SHP77 (cell line): ENCODE results near the gene KCND3.

Experiments
- DNase-seq, 2 experiments: peaks; one replicate each; lab custom pipeline; 2025; lab: John Stamatoyannopoulos, UW

Gene KCND3

DNA sequence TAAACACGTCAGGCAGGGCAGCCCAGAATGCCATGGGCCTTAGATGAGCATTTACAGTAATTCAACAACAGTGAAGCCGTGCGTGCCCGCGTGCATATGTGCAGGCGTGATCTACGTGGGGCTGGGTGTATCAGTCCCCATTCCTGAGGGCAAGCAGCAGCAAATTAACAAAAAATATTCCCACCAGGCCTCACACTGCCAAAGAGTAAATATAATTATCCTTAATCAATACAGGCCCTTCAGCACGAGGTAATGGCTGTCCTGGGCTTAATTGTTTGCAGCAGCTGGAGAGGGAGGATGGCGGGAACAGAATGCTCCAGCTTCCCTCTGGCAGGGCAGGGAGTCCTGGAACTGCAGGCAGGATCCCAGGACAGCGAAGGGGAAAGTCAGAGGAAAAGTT lies 142.0 kb downstream of the KCND3 start:
- no peak for DNase-seq

GRCh38 chr1:111846842-111847241 lies 142.6 kb downstream of the KCND3 start:
- DNase-seq: no peak

- DNase-seq: no peak
Observed at GRCh38 chr1:111843177-111843576, 146.3 kb downstream of the KCND3 start.

DNA sequence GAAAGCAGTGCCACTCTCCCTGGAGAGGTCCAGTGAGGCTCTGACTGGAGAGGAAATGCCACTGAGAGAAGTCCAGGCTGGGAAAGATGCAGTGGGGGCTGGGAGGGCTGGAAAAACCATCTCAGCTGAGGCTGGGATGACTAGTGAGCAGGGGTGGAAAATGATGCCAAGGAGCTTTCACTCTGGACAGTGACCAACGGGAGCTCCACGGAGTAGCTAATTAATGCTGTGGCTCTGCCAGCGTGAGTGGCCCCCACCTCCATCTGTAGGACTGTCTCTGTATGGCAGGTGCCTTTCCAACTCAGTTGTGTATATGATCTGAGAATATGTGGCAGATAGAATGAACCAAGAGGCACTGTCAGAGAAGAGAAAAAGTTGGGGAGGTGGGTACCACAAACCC lies 147.1 kb downstream of the KCND3 start:
- DNase-seq: no peak

- DNase-seq: no peak
Observed at GRCh38 chr1:111841746-111842145, 147.7 kb downstream of the KCND3 start.

DNA sequence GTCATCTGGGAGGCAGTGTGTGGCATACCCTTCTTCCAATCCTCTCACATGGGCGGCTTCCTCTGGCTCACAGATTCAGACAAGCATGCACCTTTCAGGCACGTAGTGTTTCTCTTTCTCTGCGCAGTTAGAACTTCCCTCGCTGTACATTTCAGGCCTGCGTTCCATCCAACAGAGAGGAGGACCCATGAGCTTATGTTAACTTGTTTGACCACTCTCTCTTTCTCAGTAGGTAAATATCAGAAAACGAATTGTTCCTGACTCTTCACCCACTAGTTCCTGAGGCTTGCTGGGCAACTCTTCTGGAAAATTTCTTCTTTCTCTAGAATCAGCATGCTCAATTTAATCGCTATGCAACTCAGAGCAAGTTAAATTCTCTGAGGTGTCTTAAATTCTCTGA lies 148.3 kb downstream of the KCND3 start:
- DNase-seq: no peak

DNA sequence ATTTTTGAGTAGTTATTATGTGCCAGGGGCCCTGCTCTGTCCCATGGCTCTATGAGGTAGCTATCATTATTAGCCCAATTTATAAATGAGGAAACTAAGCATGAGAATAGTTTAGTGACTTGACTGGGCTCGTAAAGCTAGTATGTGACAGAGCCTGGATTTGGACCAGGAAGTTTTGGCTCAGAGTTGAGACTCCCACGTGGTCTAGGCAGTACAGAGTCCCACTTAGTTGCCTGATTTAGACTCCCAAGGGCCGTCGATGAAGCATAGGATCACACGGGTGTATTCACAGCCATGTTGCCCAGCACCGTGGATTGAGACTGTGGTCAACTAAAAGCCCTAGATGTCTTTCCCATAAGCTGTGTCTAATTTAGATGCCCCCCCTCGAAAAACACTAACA lies 152.1 kb downstream of the KCND3 start:
- no peak for DNase-seq

DNA sequence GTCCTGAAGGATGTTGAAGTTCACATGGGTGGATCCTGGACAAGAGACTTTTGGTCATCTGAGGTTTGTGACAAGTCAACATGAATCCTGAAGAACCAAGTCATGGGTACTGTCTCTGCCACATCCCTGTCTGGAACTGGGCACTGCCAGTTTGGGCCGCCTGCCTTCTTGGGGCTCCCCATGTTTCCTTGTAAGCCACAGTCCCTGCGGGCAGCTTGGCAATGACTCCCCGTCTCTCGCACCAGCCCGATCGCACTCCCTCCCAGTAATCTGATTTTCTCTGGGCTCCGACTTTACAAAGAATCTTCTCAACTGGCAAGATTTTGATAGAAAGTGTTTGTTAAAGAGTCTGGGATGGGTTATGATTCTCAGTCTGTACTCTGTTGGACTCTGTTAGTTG lies 153.4 kb downstream of the KCND3 start:
- no peak for DNase-seq

- no peak for DNase-seq
Observed at GRCh38 chr1:111835514-111835913, 154.0 kb downstream of the KCND3 start.

GRCh38 chr1:111834956-111835355 lies 154.5 kb downstream of the KCND3 start:
- no peak for DNase-seq

- no peak for DNase-seq
Observed at GRCh38 chr1:111833334-111833733, 156.1 kb downstream of the KCND3 start.

- DNase-seq: no peak
Observed at GRCh38 chr1:111832521-111833155, 156.8 kb downstream of the KCND3 start.

DNA sequence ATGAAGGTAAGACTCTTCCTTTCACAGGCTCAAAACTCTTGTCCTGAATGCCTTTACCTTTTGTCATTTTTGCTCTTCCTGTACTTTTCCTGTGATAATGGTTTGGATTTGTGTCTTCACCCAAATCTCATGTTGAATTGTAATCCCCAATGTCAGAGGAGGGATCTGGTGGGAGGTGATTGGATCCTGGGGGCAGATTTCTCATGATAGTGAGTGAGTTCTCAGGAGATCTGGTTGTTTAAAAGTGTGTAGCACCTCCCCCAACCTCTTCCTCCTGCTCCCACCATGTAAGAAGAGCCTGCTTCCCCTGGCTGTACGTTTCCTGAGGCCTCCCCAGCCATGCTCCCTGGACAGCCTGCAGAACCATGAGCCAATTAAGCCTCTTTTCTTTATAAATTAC lies 158.3 kb downstream of the KCND3 start:
- DNase-seq: no peak

DNA sequence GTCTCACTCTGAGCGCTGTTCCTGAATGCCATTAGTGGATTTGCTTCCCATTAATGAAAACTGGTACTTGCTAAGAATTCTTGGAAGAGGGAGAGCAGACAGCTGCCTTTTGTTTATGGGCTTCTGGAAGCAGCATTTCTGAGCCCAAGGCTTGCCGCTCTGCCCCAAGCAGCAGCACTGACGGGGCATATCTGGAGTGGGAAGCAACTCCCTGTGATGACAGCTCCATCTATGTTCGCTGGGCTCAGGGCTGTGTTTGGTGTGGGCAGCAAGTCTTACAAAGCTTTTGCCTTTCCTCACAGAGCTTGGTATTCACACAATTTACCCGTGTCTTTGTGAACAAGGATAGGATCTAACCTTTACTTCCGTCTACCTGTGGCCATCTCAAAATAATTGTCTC lies 161.5 kb downstream of the KCND3 start:
- DNase-seq: no peak

GRCh38 chr1:111826278-111826677 lies 163.2 kb downstream of the KCND3 start:
- no peak for DNase-seq

DNA sequence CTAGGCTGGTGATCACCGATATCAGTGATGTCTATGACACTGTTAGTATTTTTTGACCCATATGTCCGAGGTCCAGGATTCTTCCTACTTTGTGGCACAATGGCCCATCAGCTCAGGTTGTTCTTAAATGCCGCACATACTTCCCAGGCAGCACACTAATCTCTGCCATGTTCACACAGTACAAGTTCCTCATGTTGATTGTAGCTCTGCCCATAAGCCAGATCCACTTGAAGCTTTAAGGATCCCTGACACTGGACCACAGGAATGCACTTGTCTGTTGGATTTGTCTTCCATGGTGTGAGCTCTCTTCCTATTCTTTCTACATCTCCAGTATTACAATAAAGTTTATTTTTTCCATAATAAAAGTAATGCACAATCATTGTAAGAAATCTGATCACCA lies 164.3 kb downstream of the KCND3 start:
- DNase-seq: no peak

GRCh38 chr1:111822138-111822537 lies 167.3 kb downstream of the KCND3 start:
- DNase-seq: no peak

DNA sequence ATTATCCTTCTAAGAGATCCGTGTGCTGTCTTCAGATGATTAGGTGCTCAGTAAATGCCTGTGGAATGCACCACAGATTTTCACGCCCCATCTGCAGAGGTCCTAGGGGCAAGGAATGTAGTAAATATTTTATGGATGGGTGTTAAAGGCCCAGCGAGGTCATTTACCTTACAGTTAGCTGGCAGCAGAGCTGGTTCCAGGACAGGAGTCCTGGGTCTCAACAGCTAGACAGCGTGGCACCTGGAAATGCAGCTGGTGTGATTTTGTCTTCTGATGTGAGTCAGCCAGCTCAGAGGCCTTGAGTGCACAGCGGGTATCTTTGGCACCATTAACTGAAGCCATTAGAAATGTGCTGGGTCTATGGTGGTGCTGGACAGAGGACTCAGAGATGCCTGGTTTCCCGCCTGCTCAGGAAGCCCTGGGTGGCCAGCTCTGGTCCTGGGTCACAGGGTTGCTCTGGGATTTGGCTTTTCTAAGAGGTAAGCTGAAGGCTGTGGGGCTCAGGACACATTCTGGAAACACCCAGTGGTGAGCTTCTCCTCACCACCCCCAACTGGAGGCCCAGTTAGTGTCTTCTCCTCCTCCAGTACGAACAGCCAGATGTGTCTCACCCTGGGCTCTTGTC lies 168.2 kb downstream of the KCND3 start:
- no peak for DNase-seq

DNA sequence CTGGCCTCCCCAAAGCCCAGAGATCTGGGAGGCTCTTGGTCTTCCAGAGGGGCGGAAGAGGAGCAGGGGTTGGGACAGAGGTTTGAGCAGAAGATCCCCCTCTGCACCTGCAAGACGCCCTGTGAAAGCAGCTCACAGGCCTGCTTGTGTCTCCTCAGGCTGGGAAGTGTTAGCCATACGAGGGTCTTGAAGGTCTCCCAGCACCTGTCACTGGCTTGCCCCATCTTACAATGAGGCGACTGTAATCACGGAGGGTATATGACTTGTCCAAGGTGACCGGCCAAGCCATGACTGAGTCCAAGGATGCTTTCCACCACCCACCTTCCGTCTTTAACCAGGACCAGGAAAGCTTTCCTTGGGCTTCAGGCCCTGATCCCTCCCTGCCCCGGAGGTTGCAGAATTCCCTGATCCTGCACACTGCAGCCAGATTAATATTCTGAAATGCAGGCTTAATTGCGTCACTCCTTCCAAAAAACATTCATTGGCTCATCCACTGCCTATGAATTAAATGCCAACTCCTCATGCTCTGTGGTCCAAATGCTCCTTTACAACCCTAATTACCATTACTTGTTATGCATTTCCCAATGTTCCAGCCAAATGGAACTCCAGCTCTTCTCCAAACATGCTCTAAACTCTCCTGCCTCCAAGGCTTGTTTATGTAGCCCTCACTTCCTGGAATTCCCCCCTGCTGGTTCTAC lies 169.8 kb downstream of the KCND3 start:
- DNase-seq: no peak

- no peak for DNase-seq
Observed at GRCh38 chr1:111818546-111818945, 170.9 kb downstream of the KCND3 start.

DNA sequence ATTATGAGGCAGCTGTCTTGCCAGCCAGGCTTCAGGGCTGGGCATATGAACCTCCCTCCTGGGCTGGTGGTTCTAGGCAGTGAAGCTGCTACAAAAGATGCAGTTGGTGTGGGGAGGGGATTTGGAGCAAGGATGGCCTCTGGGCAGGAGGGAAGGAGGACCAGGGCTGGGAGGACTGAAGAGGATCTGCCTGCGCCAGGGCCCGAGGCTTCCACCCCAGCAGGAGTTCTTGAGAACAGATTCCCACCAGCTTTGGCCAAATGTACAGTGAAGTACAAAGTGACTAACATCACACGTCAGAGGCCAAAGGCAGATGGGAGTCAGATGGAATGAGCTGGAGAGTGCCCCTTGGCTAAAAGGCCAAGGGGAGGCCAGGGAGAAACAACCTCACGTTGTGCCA lies 171.4 kb downstream of the KCND3 start:
- DNase-seq: no peak

DNA sequence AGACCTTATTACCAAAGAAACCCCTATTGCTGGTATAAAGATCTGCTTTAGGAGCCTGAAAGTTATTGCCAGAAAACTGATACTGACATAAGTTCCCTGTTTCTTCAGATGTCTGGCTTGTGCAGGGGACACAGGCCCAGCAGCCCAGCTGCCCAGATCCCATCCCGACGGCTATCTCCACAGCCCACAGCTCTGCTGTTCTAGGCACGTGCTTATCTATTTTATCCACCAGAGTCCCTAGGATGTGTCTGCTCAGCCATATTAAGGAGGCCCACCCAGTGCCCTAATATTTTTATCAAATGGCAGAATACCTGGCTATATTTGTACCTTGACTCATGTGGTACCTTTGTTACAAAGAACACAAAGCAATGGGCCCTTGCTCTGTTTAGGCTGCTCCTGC lies 174.8 kb downstream of the KCND3 start:
- DNase-seq: no peak

DNA sequence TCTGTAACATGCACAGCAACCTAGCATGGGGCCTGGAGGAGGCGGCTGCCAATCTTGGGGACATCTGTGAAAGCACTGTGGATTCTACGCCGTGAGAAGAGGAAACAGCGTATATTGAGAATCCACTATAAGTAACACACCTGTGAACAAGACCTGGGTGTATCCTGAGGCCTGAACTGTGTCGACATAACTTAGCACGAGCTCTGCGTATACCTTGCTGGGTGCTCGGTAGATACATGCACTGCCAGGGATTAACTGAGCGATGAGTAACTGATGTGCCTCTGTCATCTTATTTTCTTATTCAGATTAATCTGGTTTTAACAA lies 175.2 kb downstream of the KCND3 start:
- no peak for DNase-seq
